Activated effector memory CD4-positive, alpha-beta T cell treated with Interleukin-2 at 50 U/mL for 16 hours (primary cell): ENCODE measurements around the gene RAB40C.

Experiments
- DNase-seq: peaks from one replicate; pipeline ENCODE4 v3.0.0-alpha.2; 2020

The RAB40C gene

DNA sequence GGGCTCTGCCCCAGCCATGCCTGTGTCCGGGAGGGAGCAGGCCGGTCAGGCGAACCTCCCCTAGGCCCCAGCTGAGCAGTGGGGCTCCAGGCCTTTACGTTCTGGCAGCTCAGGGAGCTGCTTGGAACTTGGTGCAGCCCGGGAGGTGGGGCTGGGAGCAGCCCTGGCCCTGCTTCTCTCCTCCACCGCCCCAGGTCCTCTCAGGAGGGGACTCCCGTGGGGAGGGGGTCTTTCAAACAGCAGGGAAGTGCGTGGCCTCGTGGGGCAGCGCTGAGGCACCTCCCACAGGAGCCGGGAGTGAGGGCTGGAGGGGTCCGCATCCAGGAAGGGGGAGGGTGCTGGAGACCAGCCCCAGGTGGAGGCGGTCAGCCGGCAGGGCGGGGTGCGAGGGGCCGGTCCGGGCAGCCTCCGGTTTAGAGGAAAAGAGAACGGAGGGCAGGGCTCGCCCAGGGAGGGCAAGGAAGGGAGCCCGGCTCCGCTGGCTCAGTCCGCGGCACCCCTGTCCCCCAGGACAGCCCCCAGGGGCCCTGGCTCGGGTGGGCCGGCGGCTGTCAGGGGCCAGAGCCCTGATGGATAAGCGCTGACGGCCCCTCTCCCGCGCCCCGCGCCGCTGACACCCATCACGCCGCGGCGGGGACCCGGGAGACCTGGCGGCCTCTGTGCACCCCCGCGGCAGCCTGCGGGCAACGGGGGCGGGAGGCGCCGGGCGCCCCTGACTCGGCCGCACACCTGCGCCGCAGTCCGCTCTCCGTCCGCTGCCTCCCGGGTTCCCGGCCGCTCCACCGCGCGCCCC, 30.3 kb upstream of the RAB40C start:
- DNase-seq: no peak

DNA sequence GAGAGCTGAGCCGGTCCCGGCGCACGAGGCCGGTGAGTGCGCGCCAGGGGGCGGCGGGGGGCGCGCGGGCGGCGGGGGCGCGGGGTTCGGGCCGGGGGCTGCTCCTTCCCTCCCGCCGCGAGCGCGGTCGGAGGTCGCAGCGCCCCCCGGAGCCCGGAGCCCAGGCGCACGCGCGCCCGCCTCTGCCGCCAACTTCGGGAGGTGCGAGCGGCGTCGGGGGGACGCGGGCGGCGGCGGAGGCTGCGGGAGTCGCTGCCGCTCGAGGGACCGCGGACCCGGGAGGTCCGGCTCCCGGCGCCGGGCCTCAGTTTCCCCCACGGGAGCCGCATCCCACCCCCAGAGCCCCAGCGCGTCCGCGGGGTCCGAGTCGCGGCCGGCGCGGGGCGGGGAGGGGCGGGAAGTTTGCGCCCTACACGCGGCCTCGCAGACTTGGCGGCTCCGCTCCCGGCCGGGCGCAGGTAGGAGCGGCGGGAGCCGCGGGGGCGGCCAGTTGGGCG, 29.6 kb upstream of the RAB40C start, which contains the start of gene PRR35:
TSS of gene PRR35 (plus strand) at position 191 of the 497 bp plus-strand sequence. CDS start 2,901 bp downstream, outside the sequence.
- no peak for DNase-seq

DNA sequence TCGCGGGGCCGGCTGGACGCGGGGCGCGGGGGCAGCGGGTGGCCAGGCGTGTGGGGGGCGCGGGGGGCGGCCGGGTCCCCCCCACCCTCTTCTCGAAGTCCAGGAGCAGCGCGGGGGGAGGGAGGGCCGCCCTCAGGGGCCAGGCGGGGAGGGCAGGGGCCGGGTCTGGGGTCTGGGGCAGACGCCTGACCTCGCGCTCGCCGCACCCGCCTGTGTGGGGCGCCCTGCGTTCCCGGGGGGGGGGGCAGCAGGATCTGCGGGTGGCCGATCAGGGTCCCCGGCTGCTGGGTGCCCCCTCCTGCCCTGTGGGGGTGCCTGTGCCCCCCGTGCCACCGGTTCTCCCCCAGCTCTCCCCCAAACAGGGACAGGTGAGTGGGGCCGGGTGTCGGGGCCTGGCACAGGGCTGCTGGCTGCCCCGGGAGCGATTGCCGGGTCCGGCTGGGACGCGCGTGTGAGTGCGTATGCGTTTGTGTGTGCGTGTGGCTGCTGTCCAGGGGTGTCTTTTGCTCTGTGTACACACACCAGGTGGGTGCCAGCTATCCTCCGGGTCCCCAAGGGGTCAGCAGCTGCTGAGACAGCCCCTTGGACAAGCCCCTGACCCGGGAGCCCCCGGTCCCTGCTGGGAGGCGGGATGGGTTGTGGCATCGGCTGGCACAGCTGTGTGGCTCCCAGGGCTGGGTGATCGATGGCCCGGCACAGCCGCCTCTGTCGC, 29.0 kb upstream of the RAB40C start:
- no peak for DNase-seq

DNA sequence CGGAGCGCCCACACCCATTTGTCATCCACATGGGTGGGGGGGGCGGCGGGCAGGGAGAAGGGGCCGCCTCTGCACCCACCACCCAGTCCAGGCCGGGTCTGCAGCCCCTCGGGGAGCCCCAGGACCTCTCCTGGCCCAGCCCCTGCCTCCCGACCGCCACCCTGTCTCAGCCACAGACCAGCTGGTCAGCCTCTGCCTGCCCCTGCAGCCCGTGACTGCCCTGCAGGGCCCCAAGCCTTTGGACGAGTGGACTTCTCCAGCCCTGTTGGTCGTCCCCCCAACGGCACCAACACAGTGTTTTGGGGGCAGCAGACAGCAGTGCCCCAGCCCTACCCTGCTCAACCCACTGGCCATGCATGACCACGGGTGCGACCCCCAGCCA, 28.5 kb upstream of the RAB40C start:
- no peak for DNase-seq

DNA sequence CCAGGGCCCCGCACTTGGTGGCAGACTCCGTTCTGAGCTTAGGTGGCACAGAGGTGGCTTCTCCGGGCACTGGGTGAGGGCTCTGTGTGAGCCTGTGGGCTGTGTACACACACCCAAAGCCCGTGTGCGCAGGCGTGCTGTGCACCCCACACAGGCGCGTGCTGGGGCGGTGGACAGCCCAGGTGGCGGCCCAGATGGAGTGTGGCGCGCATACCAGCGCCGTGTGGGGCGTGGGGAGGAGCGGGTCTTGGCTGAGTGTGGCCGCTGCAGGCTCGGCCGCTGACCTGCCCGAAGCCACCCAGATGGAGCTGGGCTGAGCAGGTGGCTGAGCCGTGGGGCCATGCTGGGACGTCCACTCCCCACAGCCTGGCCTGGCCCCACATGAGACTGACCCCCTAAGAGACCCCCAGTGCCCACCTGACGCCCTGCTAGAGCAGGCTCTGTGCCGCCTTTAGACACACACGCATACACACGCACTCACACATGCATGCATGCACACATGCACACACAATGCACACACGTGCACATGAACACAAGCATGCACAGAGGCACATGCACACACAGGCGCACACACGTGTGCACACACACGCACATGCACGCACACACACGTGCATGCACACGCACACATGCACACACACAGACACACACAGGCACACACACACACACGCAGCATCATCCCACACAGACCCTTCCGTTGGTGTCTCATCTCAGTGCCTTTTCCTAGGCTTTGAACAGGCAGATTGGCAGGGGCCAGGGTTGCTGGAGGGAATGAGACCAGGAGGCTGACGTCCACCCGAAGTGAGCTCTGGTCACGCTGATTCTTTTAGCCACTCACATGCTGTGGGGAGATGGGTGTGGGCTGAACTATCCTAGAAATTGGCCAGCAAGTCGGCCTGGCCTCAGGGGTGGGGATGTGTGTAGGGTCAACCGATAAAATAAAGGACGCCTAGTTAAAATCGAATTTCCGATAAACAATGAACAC, 27.6 kb upstream of the RAB40C start:
- DNase-seq: no peak

DNA sequence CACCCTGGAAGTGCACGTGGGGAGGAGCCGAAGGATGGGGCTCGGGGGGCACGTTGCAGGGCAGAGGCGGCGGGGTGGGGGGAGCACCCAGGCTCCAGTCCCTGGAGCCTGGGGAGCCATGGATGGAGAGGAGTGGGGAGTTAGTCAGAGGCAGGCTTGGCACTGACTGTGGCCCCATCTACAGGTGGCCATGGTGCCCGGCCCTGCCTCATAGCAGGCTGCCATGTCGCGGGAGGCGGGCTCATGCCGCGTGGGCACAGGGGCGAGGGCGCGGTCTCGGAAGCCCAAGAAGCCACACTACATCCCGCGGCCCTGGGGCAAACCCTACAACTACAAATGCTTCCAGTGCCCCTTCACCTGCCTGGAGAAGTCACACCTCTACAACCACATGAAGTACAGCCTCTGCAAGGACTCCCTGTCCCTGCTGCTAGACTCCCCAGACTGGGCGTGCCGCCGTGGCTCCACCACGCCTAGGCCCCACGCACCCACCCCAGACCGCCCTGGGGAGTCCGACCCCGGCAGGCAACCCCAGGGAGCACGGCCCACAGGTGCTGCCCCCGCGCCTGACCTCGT, 26.7 kb upstream of the RAB40C start:
- DNase-seq: no peak

DNA sequence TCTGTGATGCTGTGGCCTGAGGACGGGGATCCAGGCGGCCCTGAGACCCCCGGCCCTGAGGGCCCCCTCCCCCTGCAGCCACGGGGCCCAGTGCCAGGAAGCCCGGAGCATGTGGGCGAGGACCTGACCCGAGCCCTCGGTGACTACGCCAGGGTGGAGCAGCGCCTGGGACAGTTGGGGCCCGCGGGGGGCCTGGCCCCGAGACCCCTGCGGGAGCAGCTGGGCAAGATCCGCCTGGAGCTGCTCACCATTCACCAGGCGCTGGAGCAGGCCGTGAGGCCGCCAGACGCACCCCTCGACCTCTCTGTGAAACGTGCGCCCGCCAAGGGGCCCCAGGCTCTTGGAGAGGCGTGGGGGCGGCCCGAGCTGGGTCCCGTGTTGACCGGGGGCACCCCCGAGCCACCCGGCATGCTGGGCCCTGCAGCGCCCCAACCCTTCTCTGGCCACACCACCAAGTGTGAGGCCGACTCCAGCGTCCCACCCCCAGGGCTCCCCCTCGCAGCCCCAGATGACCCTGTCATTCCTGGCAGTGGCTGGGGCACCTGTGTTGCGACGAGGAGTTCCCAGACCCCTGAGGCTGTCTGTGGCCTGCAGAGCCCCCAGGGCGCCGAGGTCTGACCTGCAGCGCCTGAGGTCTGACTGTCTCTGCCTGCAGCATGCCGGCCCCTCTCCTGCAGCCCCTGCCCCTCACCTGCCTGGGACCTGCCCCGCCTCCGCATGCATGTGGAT, 25.0 kb upstream of the RAB40C start:
- no peak for DNase-seq

DNA sequence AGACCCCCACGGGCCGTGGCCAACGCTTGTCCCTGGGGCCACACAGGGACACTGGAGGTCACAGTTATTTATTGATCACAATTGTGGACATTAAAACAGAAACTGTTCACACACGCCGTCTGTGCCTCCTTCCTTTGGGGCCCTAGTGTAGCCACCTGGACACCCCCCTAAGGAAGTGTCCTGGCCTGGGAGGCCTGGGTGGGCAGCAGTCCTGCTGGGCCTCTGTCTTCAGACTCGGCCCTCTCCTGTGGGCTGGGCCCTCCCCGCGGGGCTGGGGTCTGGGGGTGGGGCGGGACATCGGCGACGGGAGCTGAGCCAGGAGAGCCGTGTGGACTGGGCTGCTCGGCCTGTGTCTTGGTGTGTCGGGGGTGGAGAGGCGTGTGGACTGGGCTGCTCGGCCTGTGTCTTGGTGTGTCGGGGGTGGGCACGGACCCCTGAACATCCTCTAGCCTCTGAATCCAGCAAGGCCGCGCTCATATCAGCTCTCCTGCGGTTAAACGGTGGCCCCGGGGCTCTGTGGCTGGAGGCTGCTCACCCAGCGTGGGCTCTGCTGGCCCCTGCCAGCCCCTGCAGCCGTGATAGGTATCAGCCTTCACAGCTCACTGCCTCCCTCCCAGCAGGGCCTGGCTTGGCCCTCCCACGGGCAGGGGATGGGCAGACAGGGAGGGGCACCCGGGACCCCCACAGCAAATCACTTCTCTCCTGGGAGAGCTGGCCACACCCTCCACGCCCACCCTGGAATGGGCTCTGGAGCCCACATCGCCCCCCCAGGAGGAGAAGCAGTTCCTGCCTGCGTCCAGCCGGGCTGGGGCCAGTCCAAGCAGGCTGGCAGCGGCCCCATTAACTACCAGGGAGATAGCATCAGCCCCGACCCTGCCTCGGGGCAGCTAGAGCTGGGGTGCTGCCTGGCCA, 24.2 kb upstream of the RAB40C start:
- no peak for DNase-seq

DNA sequence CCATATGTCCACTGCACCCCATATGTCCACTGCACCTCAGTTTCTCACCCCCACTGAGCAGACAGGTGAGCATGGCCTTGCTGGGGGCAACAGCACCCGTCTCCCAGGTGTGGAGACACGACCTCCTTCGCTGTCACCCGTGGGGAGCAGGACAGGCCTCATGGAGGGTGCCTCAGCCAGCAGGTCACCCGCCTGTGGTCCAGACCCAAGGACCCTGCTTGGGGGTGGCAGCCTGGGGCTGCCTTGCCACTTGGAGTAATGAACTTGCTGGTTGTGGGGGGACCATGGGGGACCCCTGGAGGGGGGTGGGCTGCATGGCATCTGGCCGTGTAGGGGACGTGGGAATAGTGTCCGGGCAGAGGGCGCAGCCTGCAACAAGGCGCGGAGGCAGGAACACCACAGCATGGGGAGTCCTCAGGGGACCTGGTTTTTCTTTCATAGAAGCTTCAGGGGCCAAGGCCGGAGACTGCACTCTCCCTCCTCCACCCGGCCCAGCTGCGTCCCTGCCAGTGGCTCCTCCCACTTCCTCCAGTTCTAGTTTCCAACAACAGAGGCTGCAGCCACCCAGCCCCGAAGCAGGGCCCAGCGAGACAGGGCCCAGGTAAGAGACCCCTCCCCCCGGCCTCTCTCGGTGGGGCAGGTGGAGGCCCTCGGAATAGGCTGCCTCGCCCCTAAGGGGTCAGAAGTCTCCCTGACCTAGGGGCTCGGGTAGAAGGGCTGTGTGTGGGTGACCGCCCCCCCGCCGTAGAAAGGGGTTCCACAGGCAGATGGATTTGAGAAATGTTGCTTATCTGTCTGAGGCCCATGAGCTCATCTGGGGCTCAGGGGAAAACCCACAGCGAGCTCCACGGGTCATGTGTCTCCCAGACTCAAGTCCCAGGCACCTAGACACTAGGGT, 23.1 kb upstream of the RAB40C start, which contains the start of gene NHLRC4:
TSS of gene NHLRC4 (plus strand) at position 531 of the 898 bp plus-strand sequence. CDS start 1,043 bp downstream, outside the sequence.
- peak; percentile 49 for DNase-seq

DNA sequence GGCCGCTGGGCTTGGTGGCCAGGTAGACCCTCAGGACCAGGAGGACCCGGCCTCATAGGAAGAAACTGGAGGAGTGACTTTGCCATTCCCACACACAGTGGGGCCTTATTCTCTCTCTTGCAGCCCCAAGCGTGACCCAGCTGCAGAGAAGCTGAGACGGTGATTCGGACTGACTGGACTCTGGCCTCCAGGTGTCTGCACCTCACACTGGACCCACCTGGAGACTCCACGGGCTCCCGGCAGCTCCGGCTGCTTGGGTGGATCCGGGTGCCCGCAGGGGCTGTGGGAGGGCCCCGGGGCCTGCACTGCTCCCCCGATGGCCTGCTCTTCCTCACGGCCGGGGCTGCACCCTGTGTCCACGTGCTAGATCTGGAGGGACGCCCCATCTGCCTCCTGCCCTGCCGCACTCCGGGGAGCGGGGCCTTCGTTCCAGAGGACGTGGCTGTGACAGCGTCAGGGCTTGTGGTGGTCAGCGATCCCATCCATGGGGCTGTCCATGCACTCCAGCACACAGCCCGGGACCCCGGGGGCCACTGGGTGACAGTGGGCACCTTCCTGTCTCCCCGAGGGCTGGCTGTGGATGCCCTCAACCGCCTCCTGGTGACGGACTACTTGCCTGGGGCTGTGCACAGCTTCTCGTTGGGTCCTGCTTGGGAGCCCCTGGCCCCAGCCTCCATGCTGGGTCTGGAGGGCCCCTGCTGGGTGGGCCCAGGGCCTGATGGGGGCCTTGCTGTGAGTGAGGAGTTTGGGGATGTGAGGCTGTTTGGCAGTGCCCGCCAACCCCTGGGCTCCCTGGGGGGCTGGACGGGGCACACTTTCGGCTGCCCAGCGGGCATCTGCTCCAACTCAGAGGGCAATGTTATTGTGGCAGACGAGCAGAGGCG, 22.3 kb upstream of the RAB40C start:
- DNase-seq: no peak

DNA sequence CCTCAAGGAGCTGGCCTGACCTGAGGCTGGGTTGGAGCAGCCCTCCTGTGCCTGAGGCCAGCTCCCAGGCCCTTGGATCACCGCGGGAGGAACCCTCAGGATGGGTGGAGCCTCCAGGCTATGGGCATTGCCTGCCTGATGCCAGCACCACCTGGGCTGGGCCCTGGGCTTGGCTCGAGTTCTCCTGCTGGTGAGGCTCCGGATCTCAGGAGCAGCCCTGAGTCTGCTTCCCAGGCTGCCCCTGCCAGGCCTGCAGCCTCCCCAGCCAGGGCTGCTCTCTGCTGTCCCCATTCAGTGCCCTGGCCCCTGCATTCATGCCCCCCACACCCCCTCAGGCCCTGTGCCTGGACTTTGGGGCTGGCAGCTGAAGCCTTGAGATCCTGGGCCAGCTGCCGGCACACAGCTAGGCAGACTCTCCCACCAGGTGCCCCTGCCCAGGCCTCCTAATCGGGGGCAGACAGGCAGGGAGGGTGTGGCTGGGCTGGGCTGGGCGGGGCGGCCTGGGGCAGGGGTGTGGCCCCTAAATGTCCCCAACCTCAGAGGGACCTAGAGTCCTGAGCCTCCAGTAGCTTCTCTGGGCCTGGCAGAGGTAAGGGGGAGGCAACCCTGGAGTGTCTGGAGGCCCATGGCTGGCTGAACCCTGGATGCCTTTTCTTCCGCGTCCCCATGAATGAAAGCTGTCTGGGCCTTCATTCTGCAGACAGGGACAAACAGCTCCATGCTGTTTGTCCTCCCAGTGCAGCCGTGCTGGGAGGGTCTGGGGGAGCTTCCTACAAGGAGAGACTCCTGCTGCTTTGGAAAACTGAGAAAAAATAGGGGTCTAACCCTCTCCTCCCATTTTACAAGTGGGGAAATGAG, 21.2 kb upstream of the RAB40C start:
- DNase-seq: no peak

DNA sequence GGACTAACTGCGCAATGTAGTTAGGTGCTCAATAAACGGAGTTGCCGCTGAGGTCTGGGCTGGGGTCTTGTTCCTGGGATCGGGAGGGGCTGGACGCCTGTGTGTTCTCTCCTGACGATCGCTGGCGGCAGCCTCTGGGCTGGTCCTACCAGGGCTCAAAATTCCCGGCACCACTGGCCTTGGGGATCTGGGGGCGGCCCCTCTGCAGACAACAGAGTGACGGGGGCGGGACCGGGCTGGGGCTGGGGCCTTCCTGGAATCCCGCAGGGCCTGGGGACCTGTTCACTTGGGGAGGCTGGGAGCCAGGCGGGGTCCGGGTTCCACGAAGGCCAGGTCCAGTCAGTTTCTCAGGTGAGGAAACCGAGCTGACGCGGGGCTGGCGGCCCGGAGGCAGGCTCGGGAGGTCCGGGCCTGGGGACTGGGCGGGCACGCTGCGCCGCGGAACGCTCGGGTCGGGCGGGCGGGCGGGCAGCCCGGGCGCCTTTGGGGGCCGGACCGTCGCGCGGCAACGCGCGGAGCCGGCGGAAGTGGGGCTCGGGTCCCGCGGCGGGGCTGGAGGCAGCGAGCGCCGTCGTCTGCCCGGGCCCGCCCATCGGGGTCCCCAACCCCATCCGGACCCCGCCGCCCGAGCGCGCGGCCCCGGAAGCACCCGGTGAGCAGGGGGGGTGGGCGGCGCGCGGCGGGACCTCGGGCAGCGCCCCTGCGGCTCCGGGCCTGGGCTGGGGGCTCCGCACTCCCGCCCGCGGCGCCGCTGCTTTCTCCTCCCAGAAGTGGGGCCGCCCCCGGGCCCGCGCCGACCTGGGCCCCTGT, 20.2 kb upstream of the RAB40C start, which contains the start of gene PIGQ:
TSS of gene PIGQ (plus strand) at position 524 of the 810 bp plus-strand sequence. CDS start 4,107 bp downstream, outside the sequence.
- DNase-seq: peak; percentile 68

DNA sequence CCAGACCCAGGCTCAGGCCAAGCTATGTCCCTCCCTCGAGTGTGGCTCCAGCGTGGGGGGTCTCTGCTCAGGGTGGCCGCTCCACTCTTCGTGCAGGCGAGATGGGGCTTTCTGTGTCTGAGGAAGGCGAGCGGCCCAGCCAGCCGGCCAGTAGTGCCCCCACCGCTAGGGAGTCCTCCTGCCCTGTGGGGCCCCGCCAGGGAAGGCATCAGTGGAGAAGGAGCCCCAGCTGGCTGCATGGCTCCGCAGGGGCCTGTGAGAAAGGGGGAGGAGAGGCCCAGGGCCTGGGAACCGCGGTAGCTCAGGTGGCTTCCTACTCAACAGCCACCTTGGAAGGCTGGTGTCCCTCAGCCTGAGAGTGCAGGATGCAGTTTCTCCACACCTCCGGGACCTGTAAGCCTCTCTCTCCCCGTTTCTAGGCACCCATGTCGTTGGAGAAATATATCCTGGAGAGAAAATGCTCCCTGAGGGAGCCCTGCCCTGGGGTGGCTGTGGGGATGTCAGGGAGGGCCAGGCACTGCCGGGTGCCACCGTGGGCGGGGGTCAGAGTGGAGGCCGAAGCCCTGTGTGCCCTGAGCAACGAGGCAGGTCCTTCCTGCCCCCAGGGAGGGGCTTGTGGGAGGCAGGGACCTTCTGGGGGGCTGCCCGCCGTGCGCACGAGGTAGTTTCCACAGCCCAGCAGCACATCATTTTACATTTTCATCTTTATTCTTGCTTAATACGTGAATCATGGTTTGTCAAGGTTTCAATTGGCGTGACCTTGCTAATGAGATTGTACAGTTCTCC, 16.8 kb upstream of the RAB40C start:
- DNase-seq: no peak

DNA sequence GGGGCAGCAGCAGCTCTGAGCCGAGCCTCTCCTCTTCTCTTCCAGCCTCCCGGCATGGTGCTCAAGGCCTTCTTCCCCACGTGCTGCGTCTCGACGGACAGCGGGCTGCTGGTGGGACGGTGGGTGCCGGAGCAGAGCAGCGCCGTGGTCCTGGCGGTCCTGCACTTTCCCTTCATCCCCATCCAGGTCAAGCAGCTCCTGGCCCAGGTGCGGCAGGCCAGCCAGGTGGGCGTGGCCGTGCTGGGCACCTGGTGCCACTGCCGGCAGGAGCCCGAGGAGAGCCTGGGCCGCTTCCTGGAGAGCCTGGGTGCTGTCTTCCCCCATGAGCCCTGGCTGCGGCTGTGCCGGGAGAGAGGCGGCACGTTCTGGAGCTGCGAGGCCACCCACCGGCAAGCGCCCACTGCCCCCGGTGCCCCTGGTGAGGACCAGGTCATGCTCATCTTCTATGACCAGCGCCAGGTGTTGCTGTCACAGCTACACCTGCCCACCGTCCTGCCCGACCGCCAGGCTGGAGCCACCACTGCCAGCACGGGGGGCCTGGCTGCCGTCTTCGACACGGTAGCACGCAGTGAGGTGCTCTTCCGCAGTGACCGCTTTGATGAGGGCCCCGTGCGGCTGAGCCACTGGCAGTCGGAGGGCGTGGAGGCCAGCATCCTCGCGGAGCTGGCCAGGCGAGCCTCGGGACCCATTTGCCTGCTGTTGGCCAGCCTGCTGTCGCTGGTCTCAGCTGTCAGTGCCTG, 15.7 kb upstream of the RAB40C start:
- DNase-seq: no peak
